ENCODE results near the gene MAGI1. TPM values are rescaled to one million over a fixed set of nuclear protein-coding genes. Genes with fewer than 3 reads are reported as not detected.

MAGI1 gene
- total RNA-seq, 1 experiment from 2014 or later: 38.6 TPM

DNA sequence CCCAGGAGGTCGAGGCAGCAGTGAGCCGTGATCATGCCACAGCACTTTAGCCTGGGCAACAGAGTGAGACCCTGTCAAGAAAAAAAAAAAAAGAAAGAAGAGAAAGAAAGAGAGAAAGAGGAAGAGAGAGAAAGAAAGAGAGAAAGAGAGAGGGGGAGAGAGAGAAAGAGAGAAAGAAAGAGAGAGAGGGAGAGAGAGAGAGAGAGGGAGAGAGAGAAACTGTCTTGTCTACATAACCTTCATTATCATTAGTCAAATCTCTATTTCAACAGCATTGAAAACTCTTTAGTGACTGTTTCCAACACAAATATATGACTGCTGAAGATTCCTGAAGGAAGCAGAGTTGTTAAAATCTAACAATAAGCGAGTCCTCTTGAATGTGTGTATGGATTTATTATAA, 304.3 kb downstream of the MAGI1 start:
- RAD21 ChIA-PET (ENCODE audit: low non-redundant PET in 1 of 2, low total read pairs in 2 of 2, uncharacterized antibody in 2 of 2, unreplicated experiment in 2 of 2): no interaction called here
- intact Hi-C loops (cut with micrococcal nuclease): loop anchor here (5.0 kb wide), 2 partner anchors 297 to 392 kb away; no protein-coding TSS in a partner anchor
- CTCF ChIA-PET: no interaction called here

DNA sequence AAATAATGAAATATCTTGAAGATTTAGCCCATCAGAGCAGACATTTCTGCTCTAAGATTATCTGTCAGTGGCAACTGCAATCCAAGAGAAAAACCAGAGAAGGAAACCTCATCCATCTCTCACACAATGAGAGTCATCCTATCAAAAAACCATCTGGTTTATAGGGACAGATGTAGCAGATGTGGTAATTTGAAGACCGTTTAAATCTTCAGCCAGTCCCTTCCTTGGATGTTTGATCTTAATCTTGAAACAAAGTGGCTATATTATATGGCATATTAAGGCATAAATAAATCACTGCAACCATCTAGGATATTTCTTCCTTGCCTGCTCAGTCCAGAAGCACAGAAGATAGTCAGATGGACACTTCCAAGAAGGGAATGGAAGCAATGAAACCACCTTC, 305.3 kb downstream of the MAGI1 start:
- intact Hi-C loops (cut with micrococcal nuclease): loop anchor here (5.0 kb wide), 2 partner anchors 296 to 391 kb away; no protein-coding TSS in a partner anchor
- no peak for DNase-seq (ENCODE audit: low read depth, low spot score)
- no peak for ATAC-seq
- H3K9me3 ChIP-seq (ENCODE audit: control insufficient read depth in 1 of 2, insufficient read depth in 1 of 2, low read depth in 1 of 2, low read length in 2 of 2): no peaks in the 10 kb centered on the region
- POLR2A ChIA-PET: no interaction called here
- H3K9me2 ChIP-seq (ENCODE audit: insufficient read depth): no peaks in the 10 kb centered on the region
- no peak overlapping the region for H2AFZ ChIP-seq (ENCODE audit: low read depth, low read length, poor library complexity, severe bottlenecking)
- no peaks in the 10 kb centered on the region for H3K36me3 ChIP-seq (ENCODE audit: control insufficient read depth in 1 of 2, insufficient read depth in 2 of 2, low read length in 2 of 2)
- no peak overlapping the region for H3K4me2 ChIP-seq (ENCODE audit: low read length)
- TF ChIP-seq POLR2AphosphoS5 (IDR thresholded peaks at IDR 0.05; ENCODE audit: low read depth, low read length) (no peak), CBX3 (IDR thresholded peaks at IDR 0.05; ENCODE audit: low read depth) (no peak), RAD21 (IDR thresholded peaks at IDR 0.05; ENCODE audit: low read depth) (no peak), REST (IDR thresholded peaks at IDR 0.05; ENCODE audit: low read depth) (no peak), ZFX (IDR thresholded peaks at IDR 0.05) (no peak), POLR2A (IDR thresholded peaks at IDR 0.05; ENCODE audit: borderline replicate concordance, extremely low read depth, insufficient read depth, insufficient read length) (no peak), JUND (IDR thresholded peaks at IDR 0.05) (no peak), ELF1 (IDR thresholded peaks at IDR 0.05; ENCODE audit: borderline replicate concordance, low read depth) (no peak), FOSL1 (IDR thresholded peaks at IDR 0.05; ENCODE audit: low read depth) (no peak), ZBTB33 (IDR thresholded peaks at IDR 0.05; ENCODE audit: extremely low read depth, insufficient replicate concordance, low read length) (no peak), CEBPB (IDR thresholded peaks at IDR 0.05; ENCODE audit: low read depth) (no peak), SP1 (IDR thresholded peaks at IDR 0.05; ENCODE audit: low read depth) (no peak), EGR1 (IDR thresholded peaks at IDR 0.05; ENCODE audit: low read depth) (no peak), SRF (IDR thresholded peaks at IDR 0.05; ENCODE audit: low read depth) (no peak)
- TF ChIP-seq, protein P1, sequence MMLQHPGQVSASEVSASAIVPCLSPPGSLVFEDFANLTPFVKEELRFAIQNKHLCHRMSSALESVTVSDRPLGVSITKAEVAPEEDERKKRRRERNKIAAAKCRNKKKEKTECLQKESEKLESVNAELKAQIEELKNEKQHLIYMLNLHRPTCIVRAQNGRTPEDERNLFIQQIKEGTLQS (IDR thresholded peaks at IDR 0.05): no peak
- RAD21 ChIA-PET (ENCODE audit: low non-redundant PET in 1 of 2, low total read pairs in 2 of 2, uncharacterized antibody in 2 of 2, unreplicated experiment in 2 of 2): no interaction called here
- no peaks in the 10 kb centered on the region; the same call in 1 of the 2 replicates for H4K20me1 ChIP-seq (ENCODE audit: insufficient read depth)
- no peaks in the 10 kb centered on the region for H3K4me1 ChIP-seq (ENCODE audit: control insufficient read depth in 1 of 2, insufficient read depth in 2 of 2, low read length in 2 of 2)
- no peak overlapping the region for H3K27ac ChIP-seq (ENCODE audit: low read depth, low read length)
- no TSS peak for BruUV-seq (replicated peaks)
- H3K27me3 ChIP-seq (ENCODE audit: insufficient read depth, low read length): no peaks in the 10 kb centered on the region
- CTCF ChIA-PET: interaction anchor here (2.0 kb wide), 1 partner anchor 16 kb away, joined by 4 read pairs; no protein-coding TSS in a partner anchor
- no peak overlapping the region for H3K4me3 ChIP-seq (replicated peaks in 1 of 2; ENCODE audit: low read depth in 1 of 2, low read length in 2 of 2)
- no peaks in the 10 kb centered on the region; the same call in 1 of the 2 replicates for H3K79me2 ChIP-seq (ENCODE audit: insufficient read depth, low read length)
- H3K9ac ChIP-seq (ENCODE audit: low read length): no peak overlapping the region

More for the DNA sequence above, 304.3 kb downstream of the MAGI1 start:
- H3K9ac ChIP-seq (ENCODE audit: low read length): no peak overlapping the region
- H3K4me1 ChIP-seq (ENCODE audit: control insufficient read depth in 1 of 2, insufficient read depth in 2 of 2, low read length in 2 of 2): no peaks in the 10 kb centered on the region
- DNase-seq (ENCODE audit: low read depth, low spot score) (no peak), ATAC-seq (no peak)
- POLR2A ChIA-PET: no interaction called here
- no peaks in the 10 kb centered on the region for H3K36me3 ChIP-seq (ENCODE audit: control insufficient read depth in 1 of 2, insufficient read depth in 2 of 2, low read length in 2 of 2)
- H3K9me3 ChIP-seq (ENCODE audit: control insufficient read depth in 1 of 2, insufficient read depth in 1 of 2, low read depth in 1 of 2, low read length in 2 of 2): no peaks in the 10 kb centered on the region
- H3K4me2 ChIP-seq (ENCODE audit: low read length): no peak overlapping the region
- no peak overlapping the region for H2AFZ ChIP-seq (ENCODE audit: low read depth, low read length, poor library complexity, severe bottlenecking)
- BruUV-seq (replicated peaks): no TSS peak
- no peaks in the 10 kb centered on the region; the same call in 1 of the 2 replicates for H3K79me2 ChIP-seq (ENCODE audit: insufficient read depth, low read length)
- H3K27me3 ChIP-seq (ENCODE audit: insufficient read depth, low read length): no peaks in the 10 kb centered on the region
- no peak overlapping the region for H3K4me3 ChIP-seq (replicated peaks in 1 of 2; ENCODE audit: low read depth in 1 of 2, low read length in 2 of 2)
- H3K27ac ChIP-seq (ENCODE audit: low read depth, low read length): no peak overlapping the region
- no peaks in the 10 kb centered on the region for H3K9me2 ChIP-seq (ENCODE audit: insufficient read depth)
- no peaks in the 10 kb centered on the region; the same call in 1 of the 2 replicates for H4K20me1 ChIP-seq (ENCODE audit: insufficient read depth)
- TF ChIP-seq POLR2AphosphoS5 (IDR thresholded peaks at IDR 0.05; ENCODE audit: low read depth, low read length): no peak
